GM12801 (cell line): Measurements from ENCODE around the gene PARD3.

Experiments
- CTCF ChIP-seq: IDR thresholded peaks from one replicate; pipeline ENCODE4 v1.5.1; 2011; ENCODE audit warnings: control low read depth; ENCODE audit not compliant: insufficient read length; ENCODE audit errors: extremely low read depth

The PARD3 gene

GRCh38 chr10:34576797-34577196 lies 238.3 kb downstream of the PARD3 start:
- TF ChIP-seq CTCF, result no peak

GRCh38 chr10:34575882-34576281 lies 239.2 kb downstream of the PARD3 start:
- TF ChIP-seq CTCF, result no peak

GRCh38 chr10:34574353-34574934 lies 240.7 kb downstream of the PARD3 start:
- TF ChIP-seq CTCF, result no peak

GRCh38 chr10:34570887-34571286 lies 244.2 kb downstream of the PARD3 start:
- TF ChIP-seq CTCF, result no peak

GRCh38 chr10:34567659-34568253 lies 247.3 kb downstream of the PARD3 start:
- no peak for TF ChIP-seq CTCF

GRCh38 chr10:34565934-34566333 lies 249.2 kb downstream of the PARD3 start:
- no peak for TF ChIP-seq CTCF

- TF ChIP-seq CTCF, result no peak
Observed at GRCh38 chr10:34558093-34558583, 257.0 kb downstream of the PARD3 start.
